Anterior cingulate cortex (tissue), 58 donors: ENCODE measurements around the gene MAGI1.

Experiments used
- DNase-seq, 58 donors: peaks; one replicate each; lab custom pipeline; 2025; lab: John Stamatoyannopoulos, UW

The MAGI1 gene

DNA sequence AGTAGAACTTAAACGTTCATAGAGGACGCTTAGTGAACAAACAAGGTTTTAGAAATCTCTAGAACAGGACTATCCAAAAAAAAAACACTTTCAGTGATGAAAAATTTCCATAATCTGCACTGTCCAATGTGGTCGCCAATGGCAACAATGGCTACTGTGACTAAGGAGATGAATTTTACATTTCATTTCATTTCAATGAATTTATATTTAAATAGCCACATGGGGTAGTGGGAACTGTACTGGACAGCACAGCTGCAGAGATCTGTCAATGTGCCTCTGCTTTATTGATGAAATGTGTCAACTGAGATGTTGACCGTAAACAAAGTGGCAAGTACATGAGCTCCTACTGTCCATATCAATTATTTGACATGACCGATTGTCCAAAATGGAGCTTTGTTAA lies 222.5 kb downstream of the MAGI1 start:
- DNase-seq: no peak

DNA sequence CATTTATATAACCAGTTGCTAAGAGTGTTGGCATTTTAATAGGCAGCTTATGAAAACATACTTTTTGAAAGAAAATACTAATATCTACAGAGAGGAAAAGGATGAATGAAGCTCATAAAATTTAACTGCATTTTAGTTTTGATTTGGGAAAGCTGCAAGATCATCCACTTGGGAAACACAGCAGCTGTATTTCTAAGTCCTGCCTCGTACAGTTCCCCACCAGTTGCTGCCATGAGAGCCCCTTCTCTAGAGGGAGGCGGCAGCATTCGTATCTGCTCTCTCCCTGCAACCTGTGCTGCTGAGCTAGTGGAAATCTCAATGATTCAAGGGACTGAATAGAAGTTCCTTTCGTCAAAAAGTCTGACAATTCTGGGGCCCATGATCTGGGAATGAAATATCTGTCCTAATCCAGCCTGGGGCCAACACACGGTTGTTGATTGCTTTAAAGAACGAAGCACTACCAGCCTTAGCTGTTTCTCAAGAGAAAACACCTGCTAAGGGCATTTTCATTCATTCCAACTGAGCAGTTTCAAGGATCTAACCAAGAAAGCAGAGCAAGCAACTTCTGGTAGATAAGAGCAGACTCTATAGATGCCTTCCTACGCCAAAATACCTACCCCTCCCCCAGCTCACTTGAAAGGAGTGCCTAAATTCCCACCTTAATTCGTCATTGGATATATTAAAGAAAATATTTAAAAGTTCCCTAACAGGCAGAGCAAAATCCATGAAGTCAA lies 223.7 kb downstream of the MAGI1 start:
- DNase-seq: no peak

DNA sequence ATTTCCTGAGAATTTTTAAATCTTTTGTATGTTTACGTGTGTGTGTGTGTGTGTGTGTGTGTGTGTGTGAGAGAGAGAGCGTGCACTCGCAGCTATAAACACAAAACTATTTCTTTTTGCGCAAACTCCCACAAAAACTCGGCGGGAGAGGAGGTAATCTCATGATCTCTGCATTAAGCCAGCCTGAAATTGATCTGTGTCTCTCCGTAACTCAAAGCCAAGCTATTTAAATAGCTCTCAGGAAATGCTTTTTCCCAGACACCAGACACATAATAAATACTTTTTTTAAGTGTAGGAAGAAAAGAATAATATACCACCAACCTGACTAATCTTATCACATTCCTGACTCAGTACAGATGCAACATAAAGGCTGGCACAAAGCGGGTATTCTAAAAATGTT lies 226.8 kb downstream of the MAGI1 start:
- DNase-seq: no peak

DNA sequence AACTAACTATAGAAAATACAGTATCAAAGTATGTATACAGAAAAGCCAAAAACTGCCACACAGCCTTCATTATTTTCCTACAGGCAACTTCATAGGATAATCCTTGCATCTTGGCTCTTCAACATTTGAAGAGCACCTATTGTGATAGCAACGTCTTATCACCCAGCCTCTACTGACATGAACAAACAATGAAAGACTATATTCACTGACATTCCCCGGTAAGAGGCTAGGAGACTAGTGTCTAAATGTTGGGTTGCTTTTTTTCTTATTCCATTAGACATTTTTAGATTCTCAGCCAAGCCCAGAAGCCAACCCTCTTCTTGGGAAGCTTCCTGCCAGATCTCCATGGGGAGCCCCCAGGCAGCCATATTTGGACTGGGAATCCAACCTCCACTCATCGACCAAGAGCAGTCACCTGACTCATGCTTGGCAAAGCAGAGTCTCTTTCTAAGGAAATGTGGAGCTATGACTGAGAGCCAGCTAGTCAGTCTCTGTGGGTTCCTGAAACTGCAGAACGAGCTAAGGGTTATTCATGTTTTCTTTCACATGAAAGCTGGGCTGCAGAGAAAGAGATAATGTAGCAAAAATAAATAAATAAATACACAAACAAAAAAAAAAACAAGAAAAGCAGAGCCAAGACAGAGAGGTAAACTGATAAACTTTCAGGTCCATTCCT lies 227.5 kb downstream of the MAGI1 start:
- DNase-seq: peak in 43 of 58 donors; percentile 1 to 72 (median 29)

DNA sequence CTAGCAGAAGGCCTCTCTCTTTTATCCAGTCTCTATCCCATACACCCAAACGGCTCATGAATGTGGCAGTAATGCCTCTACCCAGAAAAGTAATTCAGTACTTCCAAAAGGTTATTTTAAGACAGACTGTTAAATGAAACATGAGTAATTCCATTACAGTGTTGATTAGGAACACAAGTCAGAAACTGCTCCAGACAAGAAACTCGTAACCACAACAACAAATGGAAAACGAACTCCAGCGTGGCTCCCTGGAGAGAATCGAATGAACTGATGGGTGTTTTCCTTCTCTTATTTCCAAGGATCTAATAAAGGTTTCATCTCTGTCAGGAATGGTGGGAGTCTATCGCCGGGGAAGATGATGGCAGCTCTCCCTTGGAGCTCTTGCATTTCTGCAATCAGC lies 228.4 kb downstream of the MAGI1 start:
- DNase-seq: no peak

DNA sequence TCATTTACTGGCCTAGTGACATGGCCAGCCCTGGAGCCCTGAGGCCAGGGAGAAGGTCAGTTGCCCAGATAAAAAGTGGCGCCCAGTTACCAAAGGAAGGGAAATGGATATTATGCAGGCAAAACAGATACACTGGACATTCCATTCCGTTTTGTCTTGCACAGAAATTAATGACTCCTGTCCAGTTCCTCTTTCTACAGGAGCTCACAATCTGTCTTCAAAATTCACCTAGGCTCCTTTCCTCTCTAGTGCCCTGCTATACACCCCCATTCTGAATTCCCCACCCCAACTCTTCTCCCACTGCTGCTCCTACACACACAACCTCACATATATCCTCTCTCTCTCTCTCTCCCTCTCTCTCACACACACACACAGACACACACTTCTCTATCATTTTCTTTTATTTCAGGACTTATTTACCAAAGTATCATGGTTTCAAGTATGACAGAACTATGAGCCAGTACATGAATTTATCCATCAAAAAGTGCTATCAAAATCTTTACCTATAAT lies 229.0 kb downstream of the MAGI1 start:
- DNase-seq: no peak

DNA sequence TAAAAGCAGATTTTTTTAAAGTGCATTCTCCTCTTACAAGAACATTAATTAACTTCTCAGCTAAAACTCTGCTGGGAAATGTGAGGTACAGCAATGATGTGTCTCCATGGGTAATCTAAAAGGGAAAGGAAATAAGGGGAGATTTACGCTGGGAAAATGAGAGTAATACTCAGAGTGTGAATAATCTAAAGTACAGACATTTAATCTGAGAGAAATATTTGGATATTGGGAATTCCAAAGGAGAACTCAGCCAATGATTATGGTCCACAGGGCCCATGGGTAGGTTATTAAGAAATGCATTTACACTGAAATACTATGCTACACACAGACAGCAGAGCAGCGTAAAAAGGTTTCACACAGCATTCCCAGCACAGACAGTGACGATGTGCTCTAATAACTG lies 229.9 kb downstream of the MAGI1 start:
- DNase-seq: no peak

DNA sequence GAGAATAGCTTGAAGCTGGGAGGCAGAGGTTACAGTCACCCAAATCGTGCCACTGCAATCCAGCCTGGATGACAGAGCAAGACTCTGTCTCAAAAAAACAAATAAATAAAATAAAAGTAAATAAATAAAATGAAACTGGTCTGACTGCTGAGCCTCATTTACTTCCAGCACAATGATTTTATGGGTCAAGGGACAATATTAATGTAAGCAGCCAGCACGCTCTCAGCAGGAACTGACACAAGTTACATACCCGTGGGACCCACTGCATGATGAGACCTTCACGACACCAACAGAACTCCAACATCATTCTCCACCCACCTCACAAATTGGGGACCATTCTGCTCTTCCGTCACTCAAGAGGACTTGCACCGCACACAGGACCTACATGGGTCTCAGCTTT lies 230.3 kb downstream of the MAGI1 start:
- no peak for DNase-seq

DNA sequence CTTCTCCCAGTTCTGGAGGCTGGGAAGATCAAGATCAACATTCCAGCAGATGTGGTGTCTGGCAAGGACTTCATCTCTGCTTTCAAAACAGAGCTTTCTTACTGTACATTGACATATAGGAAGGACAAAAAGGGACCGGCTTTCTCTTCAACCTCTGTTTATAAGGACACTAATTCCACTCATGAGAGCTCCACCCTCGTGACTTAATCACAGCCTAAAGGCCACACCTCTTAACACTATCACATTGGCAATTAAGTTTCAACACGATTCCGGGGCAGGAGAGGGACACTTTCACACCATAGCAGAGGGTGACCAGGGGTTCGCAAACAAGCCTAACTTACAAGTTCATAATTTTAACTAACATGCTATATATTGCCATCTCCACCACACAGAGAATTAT lies 231.5 kb downstream of the MAGI1 start:
- DNase-seq: no peak

DNA sequence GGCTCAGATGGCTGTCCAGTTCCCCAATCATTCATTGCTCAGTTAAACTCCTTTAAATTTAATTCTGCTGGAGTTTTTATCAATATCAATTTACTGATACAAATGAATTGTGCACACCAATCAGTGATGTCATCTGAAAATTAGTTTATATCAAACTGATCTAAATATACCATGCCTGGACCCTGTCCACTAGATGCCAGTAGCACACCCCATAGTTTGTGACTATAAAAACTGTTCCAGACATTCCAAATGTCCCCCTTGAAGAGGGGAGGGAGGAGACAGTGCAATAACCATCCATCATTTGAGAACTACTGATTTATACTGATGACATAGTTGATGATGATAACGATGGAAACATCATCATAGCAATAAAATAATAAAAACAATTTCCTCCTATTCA lies 232.1 kb downstream of the MAGI1 start:
- no peak for DNase-seq

DNA sequence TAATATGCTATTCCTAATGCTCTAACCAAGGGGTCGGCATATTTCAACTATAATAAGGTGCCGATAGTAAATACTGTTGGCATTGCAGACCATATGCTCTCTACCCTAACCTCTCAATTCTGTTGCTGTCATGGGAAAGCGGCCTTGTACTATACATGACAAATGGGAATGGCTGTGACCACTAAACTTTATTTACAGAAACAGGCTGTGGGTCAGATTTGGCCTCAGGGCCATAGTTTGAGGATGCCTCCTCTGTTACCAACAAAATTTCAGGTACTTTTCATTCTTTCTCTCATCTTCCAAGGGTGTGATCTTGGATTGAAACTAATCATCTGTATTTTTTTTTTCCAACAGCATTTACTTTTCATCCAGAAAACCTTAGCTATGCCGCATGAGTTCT lies 242.0 kb downstream of the MAGI1 start:
- no peak for DNase-seq

DNA sequence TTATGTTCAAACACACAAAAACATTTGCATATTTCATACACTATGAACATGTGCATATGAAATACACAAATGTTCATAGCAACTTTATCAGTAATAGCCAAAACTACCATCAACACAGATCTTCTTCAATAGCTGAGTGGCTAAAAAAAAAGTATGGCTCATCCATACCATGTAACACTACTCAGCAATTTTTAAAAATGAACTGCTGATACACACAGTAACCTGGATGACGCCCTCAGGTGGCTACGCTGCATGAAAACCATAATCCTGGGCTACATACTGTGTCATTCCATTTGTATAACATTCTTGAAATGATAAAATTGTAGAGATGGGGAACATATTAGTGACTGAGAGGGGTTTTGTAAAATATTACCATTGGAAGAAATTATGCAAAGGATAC lies 243.6 kb downstream of the MAGI1 start:
- no peak for DNase-seq

DNA sequence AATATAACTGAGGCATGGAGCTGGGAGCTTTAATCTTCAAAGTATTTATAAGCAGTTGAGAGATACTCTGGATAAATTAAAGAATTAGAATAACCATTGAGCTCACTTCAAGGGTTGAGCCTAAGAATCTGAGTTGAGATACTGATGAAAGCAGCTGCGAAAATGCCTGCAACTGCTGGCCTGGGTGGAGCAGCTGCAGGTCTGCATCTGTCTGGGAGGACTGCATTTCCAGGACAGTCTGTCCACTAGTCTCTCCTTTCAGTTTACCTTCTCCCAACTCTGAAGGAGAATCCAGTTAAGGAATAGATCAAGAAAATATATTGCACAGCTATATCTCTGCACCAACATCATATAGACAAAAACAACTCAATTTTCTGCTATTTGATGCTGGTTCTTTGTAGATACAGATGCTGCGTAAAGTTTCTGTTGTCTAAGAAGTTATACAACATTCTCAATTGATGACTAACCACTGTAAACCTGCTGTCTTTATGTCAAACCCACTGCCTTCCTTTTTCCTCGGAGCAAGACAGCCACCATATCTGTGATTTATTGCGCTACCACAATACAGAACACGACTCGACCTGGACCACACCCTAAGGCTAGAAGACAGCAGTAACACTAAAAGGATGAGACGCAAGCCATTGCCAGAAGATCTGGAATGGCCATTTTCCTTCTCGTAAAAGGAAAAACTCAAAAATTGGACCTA lies 245.1 kb downstream of the MAGI1 start:
- DNase-seq: no peak

DNA sequence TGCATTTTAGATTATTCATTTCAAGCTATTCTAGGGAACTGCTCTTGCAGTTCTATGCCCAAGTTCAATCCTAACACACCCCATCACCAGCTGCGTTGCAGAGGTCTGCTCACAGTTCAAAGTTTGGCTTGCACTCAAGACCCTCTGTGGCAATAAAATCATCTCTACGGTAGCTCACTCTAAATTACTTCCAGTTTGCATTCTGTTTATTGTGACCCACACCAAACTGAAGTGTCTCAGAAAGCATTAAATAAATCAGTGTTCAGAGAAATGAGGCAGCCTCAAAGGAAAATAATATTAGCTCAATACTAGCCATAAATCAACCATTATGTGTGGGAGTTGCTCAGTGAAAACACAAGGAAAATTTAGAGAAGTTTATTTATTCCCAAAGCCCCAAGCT lies 250.3 kb downstream of the MAGI1 start:
- DNase-seq: no peak

DNA sequence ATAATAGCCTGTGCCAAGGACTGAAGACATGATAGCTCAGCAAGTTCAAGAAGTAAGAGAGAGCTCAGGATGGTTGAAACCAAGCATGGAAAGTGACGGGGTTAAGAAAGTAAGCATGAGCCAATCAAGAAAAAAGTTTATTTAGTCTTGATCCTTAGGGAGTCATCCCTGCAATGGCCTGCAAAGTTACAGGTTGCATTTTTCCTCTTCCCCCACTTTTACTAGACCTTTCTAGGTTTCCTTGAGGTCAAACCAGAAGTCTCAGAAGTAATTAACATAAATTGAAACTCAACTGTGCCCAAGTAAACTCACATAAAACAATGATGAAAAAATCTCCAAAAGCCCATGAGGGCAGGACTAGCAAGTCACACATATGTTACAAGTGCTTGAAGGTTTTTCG lies 250.9 kb downstream of the MAGI1 start:
- no peak for DNase-seq

DNA sequence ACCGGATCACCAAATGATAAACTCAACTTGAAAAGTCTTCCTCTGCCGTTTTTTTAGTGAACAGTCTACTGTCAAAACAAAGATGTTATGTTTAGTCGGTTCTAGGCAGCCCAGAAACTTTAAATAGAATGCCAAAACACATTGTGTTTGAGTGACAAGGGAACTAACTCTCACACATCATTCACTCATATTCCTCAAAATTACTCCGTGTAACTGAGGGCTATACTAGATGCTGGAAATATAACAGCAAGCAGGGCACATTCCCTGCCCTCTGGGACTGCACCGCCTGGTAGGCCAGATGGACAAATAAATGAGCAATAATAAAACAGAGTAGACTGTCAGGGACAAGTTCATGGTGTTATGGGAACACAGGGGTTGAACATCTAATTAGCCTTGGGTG lies 251.4 kb downstream of the MAGI1 start:
- no peak for DNase-seq

DNA sequence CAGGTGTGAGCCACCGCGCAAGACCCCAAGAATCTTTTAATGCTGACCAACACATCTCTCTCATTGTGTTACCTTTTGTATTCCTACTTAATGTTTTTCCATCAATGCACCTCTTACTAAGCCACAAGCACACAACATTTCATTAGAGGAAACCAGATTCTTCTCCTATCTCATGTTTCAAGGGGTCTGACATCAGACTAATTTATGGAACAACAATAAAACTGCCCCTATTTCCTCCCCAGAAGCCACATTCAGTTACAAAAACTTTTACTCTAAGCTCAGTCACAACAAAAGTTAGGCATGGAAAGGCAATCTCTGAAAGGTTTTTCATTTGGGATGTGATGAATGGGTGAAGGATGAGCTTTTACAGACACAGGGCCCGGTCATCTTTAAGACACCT lies 251.8 kb downstream of the MAGI1 start:
- no peak for DNase-seq

DNA sequence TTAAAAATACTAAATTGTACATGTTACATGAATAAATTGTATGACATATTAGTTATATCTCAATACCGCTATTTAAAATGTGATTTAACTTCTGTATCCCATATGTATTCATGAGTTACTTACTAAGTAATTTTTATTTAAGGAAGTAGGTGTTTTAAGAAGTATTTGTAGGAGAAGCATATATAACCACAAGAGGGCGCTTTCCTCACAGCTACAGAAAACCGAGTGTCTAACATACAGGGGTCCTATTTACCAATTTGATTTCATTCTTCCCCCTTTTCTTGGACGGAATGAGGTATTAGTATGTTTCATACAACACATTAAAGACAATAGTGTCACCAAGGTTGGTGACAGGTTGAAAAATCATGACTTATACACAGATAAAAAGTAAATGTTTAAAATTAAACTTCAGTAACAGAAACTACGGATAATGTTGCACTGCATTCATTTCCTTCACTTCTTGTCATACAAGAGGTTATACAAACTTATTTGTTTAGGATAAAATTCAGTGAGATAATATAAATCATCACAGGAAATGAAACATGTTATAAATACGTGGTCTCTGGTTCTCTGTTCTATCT lies 253.6 kb downstream of the MAGI1 start:
- peak in 4 of 58 donors; percentile 2 to 44 (median 10) for DNase-seq

DNA sequence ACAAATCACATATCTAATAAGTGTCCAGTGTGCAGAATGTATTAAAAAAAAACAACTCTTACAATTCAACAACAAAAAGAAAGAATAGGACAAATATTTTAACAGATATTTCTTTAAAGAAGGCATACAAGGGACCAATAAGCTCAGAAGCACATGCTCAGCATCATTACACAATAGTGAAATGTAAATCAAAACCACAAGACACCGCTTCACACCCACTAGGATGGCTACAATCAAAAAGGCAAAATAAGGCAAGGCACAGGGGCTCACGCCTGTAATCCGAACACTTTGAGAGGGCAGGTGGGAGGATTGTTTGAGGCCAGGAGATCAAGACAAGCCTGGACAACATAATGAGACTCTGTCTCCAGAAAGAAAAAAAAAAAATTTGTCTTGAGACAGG lies 255.6 kb downstream of the MAGI1 start:
- DNase-seq: no peak

DNA sequence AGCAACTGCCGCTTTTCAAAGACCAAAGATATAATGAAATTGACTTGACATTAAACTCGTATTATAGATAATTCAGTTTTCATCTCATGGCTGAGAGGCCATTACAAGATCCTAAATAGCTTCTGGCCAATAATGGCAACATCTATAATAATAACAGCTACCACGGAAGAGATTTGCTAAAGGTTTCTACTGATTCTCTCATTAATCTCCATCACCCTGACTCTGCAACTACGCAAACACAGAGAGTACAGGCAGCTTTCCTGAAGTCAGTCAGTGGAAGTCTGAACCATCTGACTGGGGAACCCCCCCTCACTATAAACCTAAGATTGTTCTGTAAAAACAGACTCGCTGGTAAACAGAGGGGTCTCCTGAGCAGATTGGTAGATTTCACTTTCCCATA lies 257.1 kb downstream of the MAGI1 start:
- DNase-seq: no peak

DNA sequence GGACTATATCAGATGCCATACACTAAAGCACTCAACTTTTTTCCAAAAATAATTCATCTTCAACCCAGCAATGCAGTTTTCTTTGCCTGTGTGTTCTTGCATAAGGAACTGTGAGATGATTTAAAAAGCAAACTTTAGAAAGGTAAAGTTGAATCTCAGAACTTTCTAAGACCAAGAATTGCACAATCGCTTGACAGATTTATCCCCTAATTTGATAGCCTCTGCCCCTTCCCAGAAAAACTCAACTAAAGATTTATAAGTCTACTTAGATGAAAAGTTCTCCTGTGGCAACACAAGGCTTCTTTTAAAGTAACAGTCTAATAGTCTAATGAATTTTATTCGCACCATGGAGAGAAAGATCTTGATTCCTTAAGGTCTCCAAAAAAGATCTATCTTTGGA lies 259.3 kb downstream of the MAGI1 start:
- no peak for DNase-seq
